CD4-positive, alpha-beta T cell treated with Interleukin-21 for 1 hour (primary cell): ENCODE measurements around the gene SF3B3.
"Not testable (repeated sequence)": the region's sequence is repeated elsewhere in the genome, so short reads cannot be mapped to it uniquely, and the experiment has no call there.

Experiments used
- DNase-seq: peaks from one replicate; pipeline ENCODE4 v3.0.0-alpha.2; 2020

SF3B3 gene

GRCh38 chr16:70569752-70570151 lies 46.1 kb downstream of the SF3B3 start:
- no peak for DNase-seq

- no peak for DNase-seq
These were observed 47.5 kb downstream of the SF3B3 start for GRCh38 chr16:70570967-70571570.

DNA sequence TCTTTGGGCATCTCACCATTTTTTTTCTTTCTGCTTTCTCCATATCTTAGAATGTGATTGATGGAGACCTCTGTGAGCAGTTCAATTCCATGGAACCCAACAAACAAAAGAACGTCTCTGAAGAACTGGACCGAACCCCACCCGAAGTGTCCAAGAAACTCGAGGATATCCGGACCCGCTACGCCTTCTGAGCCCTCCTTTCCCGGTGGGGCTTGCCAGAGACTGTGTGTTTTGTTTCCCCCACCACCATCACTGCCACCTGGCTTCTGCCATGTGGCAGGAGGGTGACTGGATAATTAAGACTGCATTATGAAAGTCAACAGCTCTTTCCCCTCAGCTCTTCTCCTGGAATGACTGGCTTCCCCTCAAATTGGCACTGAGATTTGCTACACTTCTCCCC lies 48.0 kb downstream of the SF3B3 start:
- no peak for DNase-seq

DNA sequence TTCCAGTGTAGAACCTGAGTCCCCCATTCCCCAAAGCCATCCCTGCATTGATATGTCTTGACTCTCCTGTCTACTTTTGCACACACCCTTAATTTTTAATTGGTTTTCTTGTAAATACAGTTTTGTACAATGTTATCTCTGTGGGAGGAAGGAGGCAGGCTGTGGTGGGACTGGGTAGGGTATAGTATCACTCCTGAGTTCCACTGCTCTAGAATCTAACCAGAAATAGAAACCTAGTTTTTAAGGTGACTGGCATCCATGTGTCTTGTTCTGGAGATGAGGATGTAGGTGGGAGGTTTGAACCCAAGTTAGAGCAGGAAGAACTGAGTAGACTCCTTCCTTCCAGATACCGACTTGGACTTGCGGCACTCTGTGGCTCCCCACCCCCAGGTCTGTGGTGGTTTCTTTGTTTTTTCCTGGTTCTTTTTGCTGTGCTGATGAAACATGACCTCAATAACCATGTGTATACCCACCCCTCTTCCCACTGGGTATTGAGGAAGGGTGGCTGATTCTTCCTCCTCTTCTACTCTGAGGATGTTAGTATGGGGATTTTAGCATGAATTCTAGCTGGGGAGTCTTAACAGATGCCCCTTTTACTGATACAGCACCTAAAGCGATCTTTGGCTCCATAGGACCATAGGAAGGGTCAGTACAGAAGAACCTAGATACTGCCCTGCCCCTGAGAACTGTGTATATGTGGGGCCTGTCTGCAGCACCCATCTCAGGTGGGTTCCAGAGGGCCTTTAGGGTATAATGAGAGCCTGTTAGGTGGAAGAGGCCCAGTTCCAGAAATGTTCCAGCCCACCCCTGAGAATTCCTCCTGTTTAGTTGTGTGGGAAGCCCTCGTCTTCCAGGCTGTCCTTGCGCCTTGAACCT lies 48.7 kb downstream of the SF3B3 start:
- no peak for DNase-seq

- no peak for DNase-seq
These were observed 49.3 kb downstream of the SF3B3 start for GRCh38 chr16:70572926-70573270.

DNA sequence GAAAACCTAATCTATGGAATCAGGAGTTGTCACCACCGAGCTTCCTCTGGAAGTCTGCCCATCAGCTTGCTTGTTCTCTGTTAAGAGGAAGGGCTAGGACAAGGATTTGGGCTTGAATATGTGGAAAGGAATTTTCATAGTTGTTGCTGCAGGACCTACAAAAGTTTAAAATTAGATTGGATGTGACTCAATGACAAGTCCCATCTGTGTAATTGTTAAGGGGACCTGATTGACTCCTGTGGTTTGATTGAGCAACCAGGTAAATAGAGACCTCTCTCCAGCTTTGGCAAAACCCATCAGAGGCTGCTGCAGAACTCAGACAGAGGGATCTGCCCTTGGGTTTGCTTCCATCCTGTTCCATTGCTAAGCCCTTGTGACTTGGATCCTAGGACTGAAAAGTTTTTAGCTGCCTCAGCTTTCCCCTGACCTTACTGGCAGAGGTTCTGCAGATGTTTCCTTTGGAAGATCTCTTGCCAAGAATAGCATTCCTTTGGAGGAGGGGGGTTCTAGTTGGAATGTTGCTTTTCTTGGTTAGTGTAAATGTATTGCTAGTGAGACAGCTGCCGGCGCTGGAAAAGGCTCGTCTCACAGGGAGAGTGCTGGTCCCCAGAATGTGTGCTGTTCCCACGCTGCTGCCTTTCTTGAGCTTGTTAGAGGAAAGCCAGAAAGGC lies 50.0 kb downstream of the SF3B3 start:
- no peak for DNase-seq

GRCh38 chr16:70574595-70575271 lies 51.1 kb downstream of the SF3B3 start:
- no peak for DNase-seq

GRCh38 chr16:70575376-70575775 lies 51.8 kb downstream of the SF3B3 start:
- DNase-seq: no peak

DNA sequence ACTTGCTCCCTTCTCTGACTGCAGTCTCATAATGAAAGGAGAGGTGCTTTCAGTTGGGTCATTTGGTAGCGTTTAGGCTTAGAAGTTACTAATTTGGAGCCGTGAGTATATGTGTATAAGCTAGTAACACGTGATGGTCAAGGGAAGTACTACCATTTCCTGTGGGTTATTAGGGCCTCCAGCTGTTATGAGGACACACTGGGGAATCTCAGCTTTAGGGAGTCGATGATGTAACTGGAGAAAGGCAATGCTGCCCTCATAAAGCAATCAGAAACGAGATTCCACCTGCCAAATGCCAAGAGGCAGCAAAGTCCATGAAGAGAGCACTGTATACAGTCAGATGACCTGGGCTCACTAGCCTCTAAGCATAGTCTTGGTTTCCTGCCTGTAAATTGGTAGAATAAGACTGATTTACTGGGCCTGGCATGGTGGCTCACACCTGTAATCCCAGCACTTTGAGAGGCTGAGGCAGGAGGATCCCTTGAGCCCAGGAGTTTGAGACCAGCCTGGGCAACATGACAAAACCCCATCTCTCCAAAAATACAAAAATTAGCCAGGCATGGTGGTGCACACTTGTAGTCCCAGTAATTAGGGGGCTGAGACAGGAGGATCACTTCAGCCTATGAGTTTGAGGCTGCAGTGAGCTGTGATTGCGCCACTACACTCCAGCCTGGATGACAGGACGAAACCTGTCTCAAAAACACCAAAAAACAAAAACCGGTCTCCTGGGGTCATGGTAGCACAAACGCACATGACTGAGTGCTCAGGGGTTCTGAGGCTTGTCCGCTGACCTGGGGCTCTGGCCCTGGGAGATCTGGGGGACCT lies 53.0 kb downstream of the SF3B3 start:
- no peak for DNase-seq

DNA sequence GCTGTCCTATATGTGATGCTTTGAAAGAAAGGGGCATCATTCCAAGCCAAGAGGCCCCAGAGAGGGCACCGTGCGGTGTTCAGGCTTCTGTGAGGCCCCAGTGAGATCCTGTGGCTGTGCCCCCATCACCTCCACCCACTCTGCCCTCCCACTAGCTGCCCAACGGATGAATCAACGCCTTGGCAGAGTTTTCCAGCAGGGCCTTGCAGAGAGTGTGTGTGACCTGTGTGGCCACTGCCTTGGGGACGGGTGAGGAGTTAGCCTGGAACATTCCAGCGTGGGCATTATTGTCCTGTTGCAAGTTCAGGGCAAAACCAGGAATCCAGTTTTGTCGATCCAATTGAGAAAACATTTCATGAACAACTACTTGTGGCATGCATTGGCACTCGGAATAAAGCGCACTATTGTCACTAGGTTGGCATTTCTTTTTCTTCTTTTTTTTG lies 53.7 kb downstream of the SF3B3 start:
- DNase-seq: no peak

DNA sequence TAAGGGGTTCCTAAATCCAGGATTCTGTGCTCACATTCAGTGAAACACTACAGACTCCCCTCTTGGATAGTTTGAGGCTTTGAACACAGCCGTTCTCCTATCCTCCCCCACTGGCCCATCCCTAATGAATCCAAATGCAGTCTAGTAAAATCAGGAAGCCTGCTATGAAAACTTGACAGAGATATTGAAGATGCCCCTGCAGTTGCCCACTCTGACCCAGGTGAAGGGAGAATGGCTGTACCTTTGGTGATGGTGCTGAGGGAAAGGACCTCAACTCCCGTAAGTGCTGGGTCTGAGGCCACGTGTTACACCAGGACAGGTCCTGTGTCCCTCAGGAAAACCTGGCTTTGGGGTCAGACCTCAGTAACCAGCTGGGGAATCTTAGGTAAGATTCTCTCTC lies 54.4 kb downstream of the SF3B3 start:
- DNase-seq: no peak

DNA sequence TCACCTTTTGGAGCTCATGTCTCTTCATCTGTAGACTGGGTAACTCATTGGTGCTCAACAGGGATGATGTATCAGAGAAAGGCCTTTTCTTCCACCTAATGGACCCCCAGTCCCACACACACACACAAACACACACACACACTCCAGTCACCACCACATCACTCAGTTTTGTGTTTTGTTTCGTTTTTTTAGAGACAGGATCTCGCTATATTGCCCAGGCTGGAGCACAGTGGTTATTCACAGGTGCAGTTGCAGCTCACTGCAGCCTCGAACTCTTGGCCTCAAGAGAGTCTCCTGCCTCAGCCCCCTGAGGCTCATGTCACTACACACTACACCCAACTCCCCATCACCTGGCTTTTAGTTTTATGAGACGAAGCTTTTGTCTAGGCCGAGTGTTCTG lies 55.6 kb downstream of the SF3B3 start:
- DNase-seq: no peak

GRCh38 chr16:70579648-70580630 lies 56.3 kb downstream of the SF3B3 start:
- DNase-seq: no peak

GRCh38 chr16:70582280-70582978 lies 58.8 kb downstream of the SF3B3 start:
- no peak for DNase-seq

- DNase-seq: no peak
These were observed 63.1 kb downstream of the SF3B3 start for GRCh38 chr16:70586731-70587130.

DNA sequence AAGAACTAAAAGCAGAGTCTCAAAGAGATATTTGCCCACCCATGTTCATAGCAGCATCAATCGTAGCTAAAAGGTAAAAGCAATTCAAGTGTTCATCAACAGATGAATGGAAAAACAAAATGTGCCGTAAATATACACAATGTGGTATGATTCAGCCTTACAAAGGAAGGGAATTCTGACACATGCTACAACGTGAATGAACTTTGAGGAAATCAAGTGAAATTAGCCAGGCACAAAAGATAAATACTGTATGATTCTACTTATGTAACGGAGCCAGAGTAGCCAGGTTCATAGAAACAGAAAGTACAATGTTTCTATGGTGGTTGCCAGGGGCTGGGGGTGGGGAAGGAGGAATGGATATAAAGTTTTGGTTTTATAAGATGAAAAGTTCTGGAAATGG lies 64.9 kb downstream of the SF3B3 start:
- DNase-seq: no peak

DNA sequence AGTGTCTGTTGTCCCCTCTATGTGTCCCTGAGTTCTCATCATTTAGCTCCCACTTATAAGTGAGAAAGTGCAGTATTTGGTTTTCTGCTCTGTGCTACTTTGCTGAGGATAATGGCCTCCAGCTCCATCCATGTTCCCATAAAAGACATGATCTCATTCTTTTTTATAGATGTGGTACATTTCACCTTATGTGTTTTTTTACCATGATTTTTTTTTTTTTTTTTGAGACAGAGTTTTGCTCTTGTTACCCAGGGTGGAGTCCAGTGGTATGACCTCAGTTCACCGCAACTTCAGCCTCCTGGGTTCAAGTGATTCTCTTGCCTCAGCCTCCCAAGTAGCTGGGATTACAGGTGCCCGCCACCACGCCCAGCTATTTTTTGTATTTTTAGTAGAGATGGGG lies 65.8 kb downstream of the SF3B3 start:
- DNase-seq: not testable (repeated sequence)

DNA sequence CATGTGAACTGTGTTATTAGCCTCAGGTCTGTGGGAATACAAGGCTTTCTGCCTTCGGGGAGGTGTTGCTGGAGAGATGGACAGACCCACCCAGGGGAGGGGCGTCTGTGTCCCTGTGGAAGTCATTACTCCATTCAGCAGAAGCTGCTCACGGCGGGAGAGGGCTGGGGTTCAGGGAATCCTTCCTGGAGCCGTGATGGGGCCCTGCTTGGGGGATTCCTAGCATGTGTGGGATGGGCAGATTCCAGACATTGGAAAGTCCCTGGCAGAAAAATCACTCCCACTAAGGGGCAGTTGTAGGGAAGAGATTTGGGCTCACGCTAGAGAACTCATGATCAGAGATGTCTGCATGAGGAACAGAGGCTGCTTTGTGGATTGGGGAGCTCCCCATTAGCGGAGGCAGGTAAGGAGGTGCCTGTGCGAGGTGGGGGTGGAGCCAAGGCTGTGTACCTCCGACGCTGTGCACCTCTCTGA lies 66.4 kb downstream of the SF3B3 start:
- no peak for DNase-seq

GRCh38 chr16:70590722-70591415 lies 67.3 kb downstream of the SF3B3 start:
- no peak for DNase-seq

- DNase-seq: no peak
These were observed 68.0 kb downstream of the SF3B3 start for GRCh38 chr16:70591615-70592014.
